PFSK-1 (cell line): ENCODE measurements around the gene DPH1.

Experiments
- FOXP2 ChIP-seq: optimal IDR thresholded peaks from 2 replicates; pipeline ENCODE3; 2011; ENCODE audit warnings: borderline replicate concordance, control low read depth, inconsistent platforms; ENCODE audit not compliant: insufficient read depth; ENCODE audit errors: extremely low read length, extremely low read depth
- POLR2AphosphoS5 ChIP-seq: IDR thresholded peaks from 2 replicates; pipeline ENCODE4 v1.6.1; 2012; ENCODE audit warnings: low read depth, mild to moderate bottlenecking, control low read depth, low read length, moderate library complexity
- REST ChIP-seq, 2 experiments: IDR thresholded peaks; 2 replicates each; pipeline versions ENCODE4 v1.6.1 to v1.8.0; 2011 to 2012; ENCODE audit warnings: low read depth in 2 of 2, low read length in 2 of 2, control low read depth in 1 of 2, inconsistent platforms in 1 of 2, mild to moderate bottlenecking in 1 of 2, moderate library complexity in 1 of 2; ENCODE audit not compliant: insufficient read depth in 1 of 2

- TF ChIP-seq REST (IDR thresholded peaks at IDR 0.05; ENCODE audit: insufficient read depth in 1 of 2, low read depth in 2 of 2, low read length in 2 of 2) (no peak), FOXP2 (no peak), POLR2AphosphoS5 (no peak)
Measured at GRCh38 chr17:1997289-1997926, 32.5 kb upstream of the DPH1 start.
